CD4-positive, alpha-beta T cell treated with Interleukin-15 for 4 hours (primary cell): Measurements from ENCODE around the gene LARGE2.
"Not testable (repeated sequence)": the region's sequence is repeated elsewhere in the genome, so short reads cannot be mapped to it uniquely, and the experiment has no call there.

Experiments used
- DNase-seq: peaks from one replicate; pipeline ENCODE4 v3.0.0-alpha.2; 2020; ENCODE audit warnings: low spot score

The LARGE2 gene

DNA sequence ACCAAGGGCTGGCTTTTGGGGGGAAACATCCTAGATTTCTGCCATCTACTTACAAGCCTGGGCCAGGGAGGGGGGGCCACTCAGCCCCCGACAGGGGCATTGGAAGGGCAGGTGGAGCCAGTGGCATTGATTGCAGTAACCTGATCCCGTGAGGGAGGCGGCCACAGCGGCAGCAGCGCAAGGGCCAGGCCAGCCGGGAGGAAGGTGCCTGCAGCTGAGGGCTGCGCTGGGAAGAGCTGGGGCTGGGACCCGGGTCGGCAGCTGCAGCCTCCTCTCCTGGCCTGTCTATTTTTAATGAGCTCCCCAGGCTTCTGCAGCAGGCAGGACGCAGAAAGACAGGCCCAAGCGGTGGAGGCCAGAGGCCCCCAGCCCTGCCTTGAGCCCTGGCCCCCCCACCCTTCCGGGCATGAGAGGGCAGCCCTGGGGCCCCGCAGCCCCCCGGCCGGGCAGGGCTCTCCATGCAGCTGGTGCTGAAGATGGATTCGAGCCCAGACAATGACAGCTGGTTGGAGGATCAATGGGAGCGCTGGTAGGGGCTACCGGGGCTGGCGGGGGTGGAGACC is 26.0 kb upstream of the LARGE2 start:
- DNase-seq: no peak

DNA sequence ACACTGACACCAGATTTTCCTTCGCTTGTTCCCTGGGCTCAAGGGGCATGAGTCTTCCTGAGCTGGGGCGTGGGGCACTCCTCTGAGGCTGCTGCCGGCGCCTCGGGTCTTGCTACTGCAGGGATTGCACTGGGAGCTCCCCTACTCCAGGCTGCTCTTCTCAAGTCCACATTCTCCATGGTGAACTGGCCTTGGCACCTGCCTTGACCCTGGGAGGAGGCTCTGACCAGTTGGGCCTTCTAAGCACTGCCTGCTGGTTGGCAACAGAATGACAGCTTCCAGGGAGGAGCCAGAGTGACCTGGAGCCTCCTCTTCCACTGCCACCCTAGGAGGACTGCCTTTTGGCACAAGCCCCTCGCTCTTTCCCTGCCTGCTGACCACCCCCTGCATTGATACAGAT is 24.9 kb upstream of the LARGE2 start:
- DNase-seq: no peak

DNA sequence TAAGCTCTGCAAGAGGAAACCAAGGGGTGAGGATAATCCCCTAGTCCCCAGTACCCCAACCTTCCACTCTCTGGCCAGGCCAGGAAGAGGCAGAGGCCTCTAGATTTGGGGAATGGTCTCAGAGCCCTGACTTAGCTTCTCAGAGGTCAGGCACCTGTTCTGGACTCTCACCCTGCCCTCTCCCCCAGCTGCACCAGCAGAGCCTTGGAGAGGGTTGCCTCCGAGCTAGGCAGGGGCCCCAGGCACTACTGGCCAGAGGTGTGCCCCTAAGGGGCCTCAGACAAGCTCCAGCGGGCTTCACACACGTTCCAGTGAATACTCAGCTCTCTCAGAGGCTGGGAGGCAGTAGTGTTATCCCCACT is 23.4 kb upstream of the LARGE2 start:
- DNase-seq: no peak

DNA sequence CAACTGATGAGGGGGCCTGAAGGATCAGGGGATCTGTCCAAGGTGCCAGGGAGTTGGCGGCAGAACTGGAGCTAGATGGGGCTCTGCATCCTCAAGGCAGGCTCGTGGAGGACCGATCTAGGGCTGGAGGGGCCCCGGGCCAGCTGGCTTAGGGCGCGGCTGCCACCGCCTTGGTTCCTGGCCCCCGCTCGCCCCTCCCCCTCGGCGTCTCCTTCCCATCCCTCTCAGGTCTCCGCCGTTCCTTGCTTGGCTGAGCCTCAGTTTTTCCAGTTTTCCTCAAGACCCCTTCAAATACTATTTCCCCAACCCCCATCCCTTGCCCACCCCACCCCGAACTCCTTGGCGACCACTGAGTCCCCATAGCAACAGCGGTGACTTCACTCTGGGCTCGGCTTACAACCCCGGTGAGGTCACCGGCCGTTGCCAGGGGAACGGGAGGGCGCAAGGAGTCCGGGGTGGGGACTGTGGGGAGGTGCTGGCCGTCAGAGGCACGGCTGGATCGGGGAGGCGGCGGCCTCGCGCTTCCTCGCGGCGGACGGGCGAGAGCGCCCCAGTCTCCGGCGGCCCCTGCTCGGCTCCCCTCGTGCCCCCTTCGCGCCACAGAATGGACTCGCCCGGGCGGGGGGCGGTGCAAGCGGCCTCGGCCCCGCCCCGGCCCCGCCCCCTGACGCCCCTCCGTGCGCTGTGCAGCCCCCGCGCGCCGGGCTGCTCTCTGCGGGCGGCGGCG is 22.8 kb upstream of the LARGE2 start:
- DNase-seq: peak; percentile 74

DNA sequence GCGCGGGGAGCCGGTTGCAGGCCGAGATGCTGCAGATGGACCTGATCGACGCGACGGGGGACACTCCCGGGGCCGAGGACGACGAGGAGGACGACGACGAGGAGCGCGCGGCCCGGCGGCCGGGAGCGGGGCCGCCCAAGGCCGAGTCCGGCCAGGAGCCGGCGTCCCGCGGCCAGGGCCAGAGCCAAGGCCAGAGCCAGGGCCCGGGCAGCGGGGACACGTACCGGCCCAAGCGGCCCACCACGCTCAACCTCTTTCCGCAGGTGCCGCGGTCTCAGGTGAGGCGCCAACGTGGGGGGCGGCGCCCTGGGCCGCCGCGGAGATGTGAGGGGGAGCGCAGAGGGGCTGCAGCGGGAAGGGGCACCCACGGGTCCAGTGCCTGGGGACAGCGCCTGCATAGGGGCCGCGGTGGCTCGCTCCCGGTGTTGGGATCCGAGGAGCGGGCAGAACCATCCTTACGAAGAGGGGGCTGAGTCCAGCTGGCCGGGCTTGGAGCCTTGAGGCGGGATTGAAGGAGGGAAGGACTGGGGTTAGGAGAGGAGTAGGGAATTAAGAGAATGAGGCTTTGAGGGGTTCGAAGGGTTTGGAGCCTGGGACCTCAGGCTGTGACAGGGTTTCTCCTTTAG is 22.2 kb upstream of the LARGE2 start:
- DNase-seq: not testable (repeated sequence)

DNA sequence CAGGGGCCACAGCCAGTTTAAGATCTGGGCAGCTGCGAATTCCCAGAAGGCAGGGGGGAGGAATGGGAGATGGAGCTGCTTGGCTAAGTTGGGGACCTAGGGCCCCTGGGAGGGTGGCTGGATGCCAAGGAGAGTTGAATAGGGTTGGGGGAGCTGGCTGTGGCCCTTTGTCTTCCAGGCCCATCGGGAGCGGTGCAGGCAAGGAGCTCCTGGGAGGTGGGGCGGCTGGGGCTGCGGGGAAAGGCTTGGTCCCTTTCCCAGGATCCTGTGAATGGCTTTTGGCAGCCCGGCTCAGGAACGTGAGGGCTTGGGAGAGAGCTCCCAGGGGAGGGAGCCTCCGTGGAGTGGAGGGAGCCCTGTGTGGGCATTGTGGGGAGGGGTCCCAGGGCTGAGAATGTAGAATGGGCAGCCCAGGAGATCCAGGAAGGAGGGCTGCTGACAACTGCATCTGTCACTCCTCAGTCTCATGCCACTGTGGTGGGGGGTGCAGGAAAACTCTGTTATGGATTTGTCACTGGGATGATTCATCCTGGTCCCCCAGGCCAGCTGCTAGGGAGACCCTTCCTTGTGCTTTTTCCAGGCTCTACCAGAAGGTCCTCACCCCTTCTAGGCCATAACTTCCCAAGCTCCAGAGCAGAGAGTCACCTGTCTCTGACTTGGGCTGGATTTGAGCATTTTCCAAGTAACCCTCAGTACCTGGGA is 21.4 kb upstream of the LARGE2 start:
- DNase-seq: no peak

DNA sequence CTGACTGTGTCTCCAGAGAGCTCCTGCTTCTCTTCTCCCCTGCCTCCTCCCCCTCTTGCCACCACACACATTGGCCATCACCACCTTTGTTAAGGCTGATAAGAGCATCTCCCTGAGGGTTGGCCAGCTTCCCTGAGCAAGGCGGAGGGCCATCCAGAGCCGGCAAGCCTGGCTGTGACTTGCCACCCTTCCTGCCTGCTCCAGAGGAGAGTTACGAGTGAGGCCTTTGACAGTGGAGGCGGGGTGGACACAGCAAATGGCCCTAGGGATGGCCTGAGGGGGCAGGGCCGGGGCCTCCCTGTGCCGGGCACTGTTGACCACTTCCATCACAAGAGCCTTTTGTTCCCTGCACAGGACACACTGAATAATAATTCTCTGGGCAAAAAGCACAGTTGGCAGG is 20.8 kb upstream of the LARGE2 start:
- no peak for DNase-seq

DNA sequence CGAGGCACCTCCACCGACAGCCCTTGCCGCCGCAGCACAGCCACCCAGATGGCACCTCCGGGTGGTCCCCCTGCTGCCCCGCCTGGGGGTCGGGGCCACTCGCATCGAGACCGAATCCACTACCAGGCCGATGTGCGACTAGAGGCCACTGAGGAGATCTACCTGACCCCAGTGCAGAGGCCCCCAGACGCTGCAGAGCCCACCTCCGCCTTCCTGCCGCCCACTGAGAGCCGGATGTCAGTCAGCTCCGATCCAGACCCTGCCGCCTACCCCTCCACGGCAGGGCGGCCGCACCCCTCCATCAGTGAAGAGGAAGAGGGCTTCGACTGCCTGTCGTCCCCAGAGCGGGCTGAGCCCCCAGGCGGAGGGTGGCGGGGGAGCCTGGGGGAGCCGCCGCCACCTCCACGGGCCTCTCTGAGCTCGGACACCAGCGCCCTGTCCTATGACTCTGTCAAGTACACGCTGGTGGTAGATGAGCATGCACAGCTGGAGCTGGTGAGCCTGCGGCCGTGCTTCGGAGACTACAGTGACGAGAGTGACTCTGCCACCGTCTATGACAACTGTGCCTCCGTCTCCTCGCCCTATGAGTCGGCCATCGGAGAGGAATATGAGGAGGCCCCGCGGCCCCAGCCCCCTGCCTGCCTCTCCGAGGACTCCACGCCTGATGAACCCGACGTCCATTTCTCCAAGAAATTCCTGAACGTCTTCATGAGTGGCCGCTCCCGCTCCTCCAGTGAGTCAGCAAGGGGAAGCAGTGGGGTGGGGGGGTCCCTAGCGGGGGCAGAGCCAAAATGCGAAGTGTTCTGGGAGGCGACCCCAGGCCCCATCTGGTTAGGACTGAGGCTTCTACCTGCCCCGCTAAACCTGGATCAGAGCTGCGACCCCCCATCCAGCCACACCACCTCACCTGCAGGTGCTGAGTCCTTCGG is 19.7 kb upstream of the LARGE2 start:
- DNase-seq: no peak

DNA sequence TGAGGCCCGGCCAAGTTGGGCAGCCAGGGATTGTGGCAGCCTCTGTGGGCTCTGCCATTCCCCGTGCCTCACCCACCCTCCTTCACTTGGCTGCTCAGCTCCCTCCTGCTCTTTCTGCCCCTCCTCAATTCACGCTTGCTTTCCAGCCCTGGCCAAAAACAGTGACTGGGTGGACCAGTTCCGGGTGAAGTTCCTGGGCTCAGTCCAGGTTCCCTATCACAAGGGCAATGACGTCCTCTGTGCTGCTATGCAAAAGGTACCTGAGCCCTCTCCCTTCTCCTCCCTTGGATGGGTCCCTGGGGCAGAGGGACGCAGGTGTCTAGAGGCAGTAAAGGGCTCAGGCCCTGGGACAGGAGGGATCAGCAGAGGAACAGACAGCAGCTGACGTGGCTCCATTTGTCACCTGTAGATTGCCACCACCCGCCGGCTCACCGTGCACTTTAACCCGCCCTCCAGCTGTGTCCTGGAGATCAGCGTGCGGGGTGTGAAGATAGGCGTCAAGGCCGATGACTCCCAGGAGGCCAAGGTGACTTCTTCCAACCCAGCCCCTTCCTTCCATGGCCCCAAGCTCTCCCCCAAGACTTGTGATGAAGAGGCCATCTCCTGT is 18.0 kb upstream of the LARGE2 start:
- no peak for DNase-seq

DNA sequence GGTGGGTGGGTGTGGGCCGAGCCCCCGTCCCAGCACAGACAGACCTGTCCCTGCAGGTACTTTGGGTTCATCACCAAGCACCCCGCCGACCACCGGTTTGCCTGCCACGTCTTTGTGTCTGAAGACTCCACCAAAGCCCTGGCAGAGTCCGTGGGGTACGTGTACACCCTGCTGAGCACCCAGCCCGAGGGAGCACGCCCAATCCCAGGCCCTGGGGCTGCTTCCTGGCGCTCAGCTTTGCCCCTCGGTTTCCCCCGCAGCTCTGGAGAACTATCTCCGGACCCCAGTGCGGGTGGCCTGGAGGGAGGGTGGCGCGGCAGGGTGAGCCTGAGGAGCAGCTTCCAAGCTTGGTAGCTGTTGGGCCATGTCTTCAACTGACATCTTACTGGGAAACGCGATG is 17.4 kb upstream of the LARGE2 start:
- DNase-seq: no peak

DNA sequence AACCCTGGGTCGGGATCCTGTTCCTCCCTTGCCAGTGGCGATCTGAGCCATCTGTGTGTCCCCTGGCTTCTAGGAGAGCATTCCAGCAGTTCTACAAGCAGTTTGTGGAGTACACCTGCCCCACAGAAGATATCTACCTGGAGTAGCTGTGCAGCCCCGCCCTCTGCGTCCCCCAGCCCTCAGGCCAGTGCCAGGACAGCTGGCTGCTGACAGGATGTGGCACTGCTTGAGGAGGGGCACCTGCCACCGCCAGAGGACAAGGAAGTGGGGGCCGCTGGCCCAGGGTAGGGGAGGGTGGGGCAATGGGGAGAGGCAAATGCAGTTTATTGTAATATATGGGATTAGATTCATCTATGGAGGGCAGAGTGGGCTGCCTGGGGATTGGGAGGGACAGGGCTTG is 16.9 kb upstream of the LARGE2 start:
- not testable (repeated sequence) for DNase-seq

DNA sequence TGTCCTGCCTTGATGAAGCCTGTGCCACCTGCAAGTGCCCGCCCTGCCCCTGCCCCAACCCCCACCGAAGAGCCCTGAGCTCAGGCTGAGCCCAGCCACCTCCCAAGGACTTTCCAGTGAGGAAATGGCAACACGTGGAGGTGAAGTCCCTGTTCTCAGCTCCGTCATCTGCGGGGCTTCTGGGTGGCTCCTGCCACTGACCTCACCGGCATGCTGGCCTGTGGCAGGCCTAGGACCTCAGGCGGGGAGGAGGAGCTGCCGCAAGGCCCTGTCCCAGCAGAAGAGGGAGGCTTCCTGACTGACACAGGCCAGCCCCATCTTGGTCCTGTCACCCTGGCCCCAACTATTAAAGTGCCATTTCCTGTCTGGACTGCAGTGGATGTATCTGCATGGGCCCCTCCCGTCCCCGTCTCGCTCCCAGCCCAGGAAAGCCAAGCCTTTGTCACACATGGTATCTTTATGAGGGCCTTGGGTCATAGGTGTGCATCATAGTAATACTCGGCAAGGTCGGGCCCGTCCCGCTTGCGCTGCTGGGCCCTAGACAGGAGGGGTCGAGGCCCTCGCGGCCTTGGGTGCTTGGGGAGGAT is 16.3 kb upstream of the LARGE2 start:
- no peak for DNase-seq

DNA sequence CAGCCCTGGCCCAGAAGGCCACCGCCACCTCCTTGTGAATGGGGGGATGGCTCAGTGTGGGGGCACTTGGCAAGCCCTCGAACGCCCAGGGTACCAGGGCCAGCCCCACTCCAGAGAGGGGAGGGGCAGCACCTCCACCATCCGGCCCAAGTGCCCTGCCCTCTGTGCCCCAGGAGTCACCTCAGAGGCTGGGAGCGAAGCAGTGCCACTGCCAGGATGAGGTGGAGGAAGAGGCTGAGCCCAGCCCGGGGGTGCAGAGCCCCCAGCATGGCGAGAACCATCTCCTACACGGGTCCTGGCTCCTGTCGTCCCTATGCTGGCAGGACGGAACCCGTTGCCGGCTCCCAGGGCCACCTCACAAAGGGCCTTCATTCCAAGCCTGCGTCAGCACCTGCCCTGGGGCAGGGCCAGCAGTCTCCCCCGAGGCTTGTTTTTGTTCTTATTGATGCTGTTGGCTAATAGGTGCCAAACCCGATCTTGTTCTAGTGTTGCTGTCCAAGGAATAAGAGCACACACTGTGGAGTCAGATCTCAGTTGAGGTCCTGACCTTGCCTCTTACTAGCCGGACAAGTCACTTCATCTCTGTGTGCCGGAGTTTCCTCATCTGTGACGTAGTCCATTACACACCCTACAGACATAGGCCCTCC is 15.4 kb upstream of the LARGE2 start, which contains the start of gene FREY1:
FREY1 (minus strand) TSS at position 307 of the 647 bp plus-strand sequence; CDS start at position 281, 26 bp downstream.
- DNase-seq: no peak

DNA sequence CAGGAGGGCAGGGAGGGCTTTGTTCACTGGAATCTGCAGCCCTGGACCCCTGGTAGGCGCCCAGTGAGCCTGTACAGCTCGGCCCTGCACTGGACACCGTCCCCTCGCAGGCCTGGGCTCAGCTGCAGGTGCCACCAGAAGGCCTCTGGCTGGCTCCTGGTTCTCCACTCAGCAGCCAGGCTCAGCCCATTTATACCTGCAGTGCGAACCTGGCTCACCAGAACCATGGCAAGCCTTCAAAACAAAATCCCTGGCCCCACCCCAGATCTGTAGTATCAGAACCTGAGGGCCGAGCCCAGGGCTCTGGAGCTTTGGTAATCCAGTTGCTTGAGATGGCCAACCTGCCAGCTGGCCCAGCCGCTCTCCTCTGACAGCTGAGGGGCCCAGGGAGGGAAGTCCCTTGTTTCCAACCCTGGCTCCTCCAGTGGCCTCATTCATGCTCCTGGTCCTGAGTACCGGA is 14.5 kb upstream of the LARGE2 start:
- no peak for DNase-seq

DNA sequence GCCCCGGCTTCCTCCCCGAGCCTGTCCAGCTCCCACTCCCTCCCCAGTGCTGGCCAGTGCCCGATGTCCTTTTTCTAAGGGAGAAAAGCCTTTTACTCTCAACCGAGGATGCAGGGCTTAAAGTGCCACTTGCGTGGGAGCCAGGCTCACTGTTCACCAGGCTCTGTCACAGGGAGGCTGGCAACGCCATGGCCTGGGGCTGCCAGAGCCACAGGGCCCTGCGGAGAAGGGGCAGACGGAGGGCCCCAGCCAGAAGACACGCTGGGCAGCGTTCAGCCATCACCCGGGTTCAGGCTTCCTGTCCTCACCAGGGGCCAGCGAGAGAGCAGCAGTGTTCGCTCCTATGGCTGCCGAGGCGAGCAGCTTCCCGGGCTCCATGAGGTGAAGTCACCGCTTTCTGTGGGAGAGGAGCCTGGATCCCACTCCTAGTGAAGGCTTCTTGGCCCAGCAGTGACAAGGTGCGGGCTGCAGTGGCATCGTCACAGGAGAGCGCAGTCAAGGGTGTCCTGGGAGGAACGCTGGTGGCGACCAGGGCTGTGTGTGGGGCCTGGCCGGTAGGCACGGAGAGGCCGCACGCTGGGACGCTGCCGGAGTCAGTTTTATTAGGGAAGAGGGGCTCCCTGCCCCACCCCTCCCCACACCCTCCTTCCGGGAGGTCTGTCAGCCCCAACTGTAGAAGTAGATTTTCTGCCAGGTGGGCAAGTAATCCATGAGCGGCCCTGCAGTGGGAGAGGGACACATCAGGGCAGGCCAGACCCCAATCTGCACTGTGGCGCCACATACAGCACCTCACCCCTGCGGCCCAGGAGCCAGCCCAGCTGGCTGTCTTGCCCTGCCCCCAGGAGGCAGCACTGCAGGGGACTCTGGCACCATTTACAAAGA is 12.6 kb upstream of the LARGE2 start:
- DNase-seq: no peak

DNA sequence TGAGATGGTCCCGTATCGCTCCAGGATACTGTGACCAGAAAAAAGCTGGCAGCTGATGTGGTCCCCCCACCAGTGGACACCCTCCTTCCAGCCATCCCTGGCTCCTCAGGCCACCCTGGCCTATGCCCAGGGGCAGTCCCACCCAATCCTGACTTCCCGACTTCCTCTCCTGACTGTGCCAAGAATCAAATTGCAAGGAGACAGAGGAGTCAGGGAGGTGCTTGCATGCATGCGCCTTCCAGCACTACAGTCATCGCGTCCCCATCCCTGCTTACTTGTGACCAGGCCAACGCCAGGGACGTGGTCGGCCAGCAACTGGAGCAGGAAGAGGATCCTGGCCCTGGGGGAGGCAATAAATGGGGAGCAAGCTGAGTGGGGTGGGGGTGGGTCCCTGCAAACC is 11.8 kb upstream of the LARGE2 start:
- DNase-seq: no peak

DNA sequence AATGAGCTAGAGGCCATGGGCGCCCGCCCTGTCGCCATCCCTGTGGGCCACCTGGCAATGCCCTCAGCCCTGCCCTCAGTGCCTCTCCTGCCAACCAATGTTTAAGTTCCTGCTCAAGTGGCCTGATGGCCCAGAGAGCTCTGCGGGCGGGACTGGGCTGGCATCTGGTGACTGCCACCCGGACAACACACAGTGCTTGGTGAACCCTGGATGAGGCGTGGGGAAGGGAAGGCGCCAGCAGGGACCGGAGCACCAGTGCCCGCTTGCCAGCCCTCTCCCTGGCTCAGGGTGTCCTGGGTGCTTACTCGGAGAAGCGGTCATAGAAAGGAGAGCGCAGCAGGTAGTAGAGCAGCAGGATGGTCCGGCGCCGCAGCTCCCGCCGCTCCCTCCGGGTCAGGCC is 8.9 kb upstream of the LARGE2 start:
- no peak for DNase-seq

DNA sequence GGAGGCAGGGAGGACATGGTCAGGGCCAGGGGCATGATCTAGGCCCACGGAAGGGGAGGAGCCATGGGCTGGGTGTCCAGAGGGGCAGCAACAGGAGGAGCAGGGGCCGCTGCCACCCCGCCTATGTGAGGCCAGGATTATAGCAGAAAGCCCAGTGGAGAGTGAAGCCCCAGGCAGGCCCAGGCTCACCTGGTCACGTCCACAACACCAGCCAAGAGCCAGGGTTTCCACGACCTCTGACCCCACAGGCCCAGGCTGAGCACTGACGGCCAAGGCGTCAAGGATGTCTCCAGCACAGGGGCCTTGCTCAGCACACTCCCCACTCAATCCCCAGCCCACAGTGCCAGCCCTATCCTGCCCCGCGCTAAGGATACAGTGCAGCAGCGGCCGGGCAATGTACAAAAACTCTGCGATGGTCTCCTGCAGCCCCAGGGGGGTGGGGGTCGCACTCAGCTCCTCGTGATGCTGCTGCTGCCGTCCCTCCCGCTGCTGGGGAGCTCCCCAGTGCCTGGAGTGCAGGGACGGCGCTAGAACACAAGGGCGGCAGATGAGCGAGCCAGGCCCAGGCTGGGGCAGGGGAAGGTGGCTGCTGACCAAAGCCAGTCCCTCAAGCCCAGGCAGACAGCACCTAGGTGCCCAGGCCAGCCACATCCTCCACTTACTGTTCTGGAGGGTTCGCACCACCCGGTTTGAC is 8.4 kb upstream of the LARGE2 start:
- DNase-seq: no peak

DNA sequence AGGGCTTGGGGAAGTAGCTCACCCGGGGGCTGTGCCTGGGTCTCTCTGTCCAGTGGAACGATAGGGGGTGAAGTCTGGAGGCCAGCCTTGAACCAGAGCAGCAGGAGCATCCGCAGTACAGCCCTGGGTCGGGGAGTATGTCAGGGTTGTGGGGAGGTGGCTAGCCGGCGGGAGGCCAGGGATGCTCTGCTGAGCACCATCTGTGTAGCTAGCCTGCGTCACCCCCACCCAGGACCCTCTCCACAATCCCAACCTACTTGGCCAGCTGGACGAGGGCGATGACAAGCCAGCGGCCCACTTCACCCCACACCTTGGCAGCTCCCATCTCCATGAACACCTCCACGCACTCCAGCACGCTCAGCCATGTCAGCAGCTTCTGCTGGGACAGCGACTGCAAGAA is 7.0 kb upstream of the LARGE2 start:
- DNase-seq: no peak
